Transverse colon (tissue), 4 donors: Measurements from ENCODE around the gene ERVW-1.

Source experiments
- CTCF ChIP-seq, 5 experiments: fragments of 200-600 bp in 3 of 5; fragments of 450-650 bp in 2 of 5; sonication (generic) in 3 of 5; IDR thresholded peaks; 1 replicate in 2 of 5; 2 replicates in 3 of 5; pipeline ENCODE4 v1.5.1; 2016 to 2017; ENCODE audit warnings: antibody characterized with exemption in 5 of 5, inconsistent platforms in 3 of 5, mild to moderate bottlenecking in 2 of 5, moderate library complexity in 1 of 5
- EP300 ChIP-seq: sonication (generic); formaldehyde crosslinking; IDR thresholded peaks from one replicate; pipeline ENCODE4 v1.6.1; 2017; ENCODE audit warnings: antibody characterized with exemption, low read depth
- POLR2A ChIP-seq: fragments of 450-650 bp; IDR thresholded peaks from one replicate; pipeline ENCODE4 v1.6.1; 2016; ENCODE audit warnings: antibody characterized with exemption, mild to moderate bottlenecking, moderate library complexity
- POLR2AphosphoS5 ChIP-seq, 3 donors: sonication (generic); formaldehyde crosslinking; IDR thresholded peaks; one replicate each; pipeline ENCODE4 v1.6.1; 2016; ENCODE audit warnings: antibody characterized with exemption in 3 of 3

DNA sequence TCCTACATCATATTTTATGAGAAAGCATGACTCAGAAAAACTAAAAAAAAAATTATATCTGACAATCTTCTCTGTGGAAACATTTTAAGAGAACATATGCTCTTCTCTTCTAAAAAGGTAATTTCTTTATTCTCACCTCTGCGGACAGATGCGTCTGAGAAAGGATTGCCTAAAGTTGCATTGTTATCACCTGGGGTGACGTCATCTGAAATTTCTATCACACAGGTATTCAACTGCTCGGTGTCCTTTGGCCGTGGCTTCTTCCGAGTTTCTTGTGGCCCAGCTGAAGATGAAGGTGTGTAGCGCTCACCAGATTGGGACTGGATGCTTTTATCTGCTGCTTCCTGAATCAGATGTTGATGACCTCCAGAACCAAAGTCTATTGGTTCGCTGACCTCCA is 44.7 kb downstream of the ERVW-1 start:
- TF ChIP-seq CTCF (IDR thresholded peaks at IDR 0.05): no peak
- no peak for TF ChIP-seq POLR2A
- no peak for TF ChIP-seq POLR2AphosphoS5 (IDR thresholded peaks at IDR 0.05)
- TF ChIP-seq EP300: no peak
